HG03575 (cell line): ENCODE results near the gene NIM1K.
"Not testable (repeated sequence)": the region's sequence is repeated elsewhere in the genome, so short reads cannot be mapped to it uniquely, and the experiment has no call there.

Experiments used
- ATAC-seq: cut with Tn5 transposase; IDR thresholded peaks from one replicate; pipeline ENCODE4 v1.9.1; 2021; ENCODE audit not compliant: unreplicated experiment, insufficient number of reproducible peaks, low FRiP score; ENCODE audit errors: extremely low read depth

The NIM1K gene

GRCh38 chr5:43191740-43192557 is at the start of gene NIM1K:
NIM1K (plus strand) TSS chr5:43192225; CDS start chr5:43245776, 53,551 bp downstream.
- ATAC-seq, result no peak

GRCh38 chr5:43145071-43145470 is 47.0 kb upstream of the NIM1K start:
- ATAC-seq, result no peak

- ATAC-seq, result no peak
Measured at GRCh38 chr5:43146958-43147357, 45.1 kb upstream of the NIM1K start.

- no peak for ATAC-seq
Measured at GRCh38 chr5:43148417-43148816, 43.6 kb upstream of the NIM1K start.

GRCh38 chr5:43149231-43149630 is 42.8 kb upstream of the NIM1K start:
- ATAC-seq, result no peak

- ATAC-seq, result no peak
Measured at GRCh38 chr5:43150075-43150474, 42.0 kb upstream of the NIM1K start.

- ATAC-seq, result no peak
Measured at GRCh38 chr5:43150748-43151147, 41.3 kb upstream of the NIM1K start.

- no peak for ATAC-seq
Measured at GRCh38 chr5:43152946-43153345, 39.1 kb upstream of the NIM1K start.

- no peak for ATAC-seq
Measured at GRCh38 chr5:43154469-43154868, 37.6 kb upstream of the NIM1K start.

- ATAC-seq, result no peak
Measured at GRCh38 chr5:43155394-43156096, 36.5 kb upstream of the NIM1K start.

- peak; percentile 64 for ATAC-seq
Measured at GRCh38 chr5:43156388-43156787, 35.6 kb upstream of the NIM1K start.

- ATAC-seq, result no peak
Measured at GRCh38 chr5:43157068-43157467, 35.0 kb upstream of the NIM1K start.

GRCh38 chr5:43161244-43161643 is 30.8 kb upstream of the NIM1K start:
- ATAC-seq, result no peak

- ATAC-seq, result not testable (repeated sequence)
Measured at GRCh38 chr5:43164801-43165200, 27.2 kb upstream of the NIM1K start.

GRCh38 chr5:43165323-43165722 is 26.7 kb upstream of the NIM1K start:
- ATAC-seq, result no peak

- no peak for ATAC-seq
Measured at GRCh38 chr5:43168175-43168574, 23.9 kb upstream of the NIM1K start.

GRCh38 chr5:43171451-43171850 is 20.6 kb upstream of the NIM1K start:
- ATAC-seq, result no peak

GRCh38 chr5:43171926-43172325 is 20.1 kb upstream of the NIM1K start:
- no peak for ATAC-seq

- ATAC-seq, result no peak
Measured at GRCh38 chr5:43172779-43173178, 19.2 kb upstream of the NIM1K start.

- no peak for ATAC-seq
Measured at GRCh38 chr5:43174586-43174985, 17.4 kb upstream of the NIM1K start.
